HL-60/S4 treated with retinoic acid at 250 ng/mL for 4 days and 3 days (cell line): ENCODE data around the gene COX7A2L.
"Not testable (repeated sequence)": the region's sequence is repeated elsewhere in the genome, so short reads cannot be mapped to it uniquely, and the experiment has no call there.

Experiments used
- in situ Hi-C: fragments of 300-500 bp; cut with MboI; formaldehyde crosslinking; loops from 2 replicates; pipeline ENCODE4 v1.7.0; 2022; ENCODE audit warnings: low sequenced_read_pairs

Gene COX7A2L

DNA sequence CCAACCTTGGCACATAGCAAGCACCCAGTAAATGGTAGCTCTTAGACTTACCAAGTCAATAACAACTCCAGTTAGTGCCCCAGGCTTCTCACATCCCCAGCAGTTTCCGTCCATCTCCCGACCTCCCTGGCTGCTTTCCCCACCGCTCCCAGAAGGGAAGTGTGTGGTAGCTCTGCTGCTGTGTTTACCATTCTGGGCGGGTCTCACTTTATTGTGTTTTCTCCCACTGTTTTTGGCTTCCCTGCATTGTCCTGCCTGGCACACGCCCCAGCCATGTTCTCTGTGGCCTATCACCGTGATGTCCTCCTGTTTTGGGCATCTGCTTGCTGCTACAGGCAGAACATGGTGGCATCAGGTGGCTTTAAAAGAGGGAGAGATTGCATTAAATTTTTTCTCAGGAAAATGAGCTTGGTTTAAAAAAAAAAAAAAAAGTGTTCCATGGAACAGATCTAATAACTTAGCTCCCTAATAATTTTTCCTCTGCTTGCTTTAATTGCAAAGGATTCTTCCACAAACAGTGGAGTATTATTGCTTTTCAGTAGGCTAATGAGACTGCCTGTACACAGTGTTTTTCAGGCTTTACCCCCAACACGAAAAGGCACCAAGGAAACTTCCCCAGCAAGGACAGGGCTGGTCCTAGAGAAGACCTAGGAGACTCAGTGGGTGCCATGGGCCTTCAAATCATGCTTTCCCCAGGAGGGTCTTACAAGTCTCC is 8.0 kb upstream of the COX7A2L start:
- in situ Hi-C loops = no loop called here

DNA sequence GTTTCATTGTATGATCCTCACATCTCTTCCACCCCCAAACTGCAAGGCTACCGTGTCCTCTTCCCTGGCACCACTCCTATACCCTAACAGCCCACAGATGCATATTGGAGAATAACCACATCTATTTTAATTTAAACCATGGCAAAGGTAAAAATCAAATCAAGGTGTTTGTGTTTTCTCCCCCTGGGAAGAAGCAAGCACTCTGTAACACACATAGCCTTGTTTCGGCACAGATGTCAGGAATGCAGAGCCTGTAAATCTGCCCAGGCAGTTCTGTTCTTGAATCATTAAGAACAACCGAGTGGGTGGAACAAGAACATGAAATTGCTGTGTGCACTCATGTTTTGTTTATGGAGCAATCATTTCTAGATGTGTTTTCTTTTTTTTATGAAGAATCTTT is 6.8 kb upstream of the COX7A2L start:
- in situ Hi-C loops = no loop called here

DNA sequence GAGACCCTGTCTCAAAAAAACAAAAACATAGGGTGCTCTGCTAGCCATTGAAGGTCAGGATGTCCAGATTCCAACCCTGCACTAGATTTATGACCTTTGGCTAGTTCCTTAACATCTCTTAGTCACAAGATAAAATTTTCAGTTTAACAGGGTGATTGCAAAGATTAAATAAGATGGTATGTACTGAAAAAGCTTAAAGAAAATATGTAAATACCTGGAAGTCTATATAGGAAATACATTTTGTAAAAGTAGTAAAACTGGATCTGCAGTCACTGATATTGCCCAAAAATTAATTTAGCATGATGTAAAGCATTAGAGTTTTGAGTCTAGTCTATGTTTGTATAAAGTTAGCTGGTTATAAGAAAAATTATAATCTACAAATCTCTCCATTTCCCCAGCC is 5.4 kb upstream of the COX7A2L start:
- in situ Hi-C loops = no loop called here

DNA sequence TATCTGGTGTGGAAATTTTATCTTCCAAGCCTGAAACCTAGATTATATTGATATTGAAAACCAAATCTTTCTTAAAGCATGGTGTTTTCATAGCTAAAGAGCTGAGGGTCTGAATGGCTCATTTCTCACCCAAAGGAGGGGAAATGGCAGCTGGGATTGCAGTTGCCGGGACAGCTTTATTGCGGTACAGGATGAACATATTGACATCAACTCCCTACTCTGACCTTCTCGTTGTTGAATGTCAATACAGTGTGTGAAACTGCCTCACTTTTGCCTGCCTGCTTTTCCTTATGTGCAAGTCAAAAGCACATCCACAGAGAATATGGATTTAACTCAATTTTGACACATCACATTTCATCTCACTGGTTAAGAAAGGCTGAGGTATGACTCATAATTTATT is 3.6 kb upstream of the COX7A2L start:
- in situ Hi-C loops = no loop called here

DNA sequence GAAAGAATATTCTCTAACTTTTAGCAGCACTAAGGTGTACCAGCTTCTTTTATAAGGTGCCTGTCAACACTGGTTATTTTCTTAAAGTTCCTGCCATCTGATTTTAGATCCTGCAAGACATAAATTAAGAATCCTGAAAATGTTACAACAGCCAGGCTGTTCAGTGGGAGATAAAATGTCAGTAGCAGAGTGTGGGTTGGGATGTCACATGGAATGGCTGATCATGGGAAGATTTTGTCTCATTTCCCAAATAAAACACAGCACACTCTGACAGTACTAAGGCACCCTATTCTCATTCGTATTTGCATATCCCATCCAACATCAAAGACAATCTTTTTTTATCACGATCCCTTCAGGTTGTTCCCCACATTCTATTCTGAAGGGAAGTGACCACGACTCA is 2.4 kb upstream of the COX7A2L start:
- in situ Hi-C loops = no loop called here

DNA sequence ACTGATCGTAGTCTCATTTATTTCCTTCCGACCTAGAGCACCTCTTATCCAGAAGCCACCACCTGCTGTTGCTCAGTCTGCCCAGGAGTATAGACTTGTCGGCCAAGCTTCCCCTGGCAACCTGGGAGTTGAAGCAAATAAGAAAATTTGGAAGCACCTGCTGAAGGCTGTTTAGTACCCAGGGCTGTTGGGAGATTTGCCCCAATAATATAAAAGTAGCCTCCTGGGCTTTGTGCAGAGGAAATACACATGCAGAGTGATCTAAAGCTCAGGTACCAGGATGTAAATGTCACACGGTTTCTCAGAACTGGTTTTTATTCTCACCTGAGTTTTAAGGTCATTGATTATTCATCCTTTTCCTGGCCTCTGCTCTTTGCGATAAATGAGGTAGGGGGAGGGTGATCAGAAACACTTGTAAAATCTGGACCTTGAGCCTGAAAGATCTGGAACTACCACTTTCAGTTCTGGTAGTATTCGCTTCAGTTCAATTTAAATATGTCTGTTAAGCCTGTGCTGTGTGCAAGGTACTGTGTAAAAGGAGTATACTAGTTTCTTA is 789 bp upstream of the COX7A2L start:
- in situ Hi-C loops = no loop called here

DNA sequence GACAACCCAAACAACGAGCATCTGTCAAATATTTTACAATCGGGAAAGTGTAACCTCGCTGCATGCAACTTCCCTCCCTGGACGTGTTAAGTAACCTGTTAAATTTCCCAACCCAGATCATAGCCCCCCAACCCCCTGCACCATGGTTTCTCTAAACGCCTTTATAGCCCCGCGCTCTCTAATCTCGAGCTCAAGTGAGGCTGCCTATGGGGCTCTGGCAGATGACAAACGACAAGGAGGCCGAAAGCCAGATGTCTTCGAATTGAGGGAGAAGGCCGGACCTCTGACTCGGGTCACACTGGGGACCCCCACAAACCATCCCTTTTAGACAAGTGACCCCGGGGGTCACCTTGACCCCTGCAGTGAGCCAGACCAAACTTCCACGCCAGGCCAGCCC is 526 bp downstream of the COX7A2L start:
- in situ Hi-C loops = no loop called here

DNA sequence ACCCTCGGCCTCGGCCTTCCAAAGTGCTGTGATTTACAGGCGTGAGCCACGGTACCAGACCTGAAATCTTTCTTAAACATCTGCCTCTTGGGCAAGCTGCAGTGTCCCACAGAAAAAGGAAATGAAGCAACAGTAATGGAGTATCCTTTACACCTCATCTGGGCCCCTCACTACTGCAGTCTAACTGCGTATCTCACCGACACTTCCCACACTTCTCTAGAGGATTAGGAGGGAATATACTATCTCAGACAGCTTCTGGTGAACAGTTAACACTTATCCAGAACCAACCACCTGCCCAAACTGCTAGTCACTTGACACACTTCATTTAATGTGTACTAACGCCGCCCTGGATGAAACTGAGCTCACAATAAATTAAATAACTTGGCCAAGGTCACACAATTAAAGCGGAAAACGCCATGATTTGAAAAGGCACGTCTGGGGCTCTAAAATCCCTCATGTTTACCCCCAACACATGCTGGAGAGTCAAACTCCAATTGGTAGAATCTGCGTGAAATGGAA is 993 bp downstream of the COX7A2L start:
- in situ Hi-C loops = no loop called here

DNA sequence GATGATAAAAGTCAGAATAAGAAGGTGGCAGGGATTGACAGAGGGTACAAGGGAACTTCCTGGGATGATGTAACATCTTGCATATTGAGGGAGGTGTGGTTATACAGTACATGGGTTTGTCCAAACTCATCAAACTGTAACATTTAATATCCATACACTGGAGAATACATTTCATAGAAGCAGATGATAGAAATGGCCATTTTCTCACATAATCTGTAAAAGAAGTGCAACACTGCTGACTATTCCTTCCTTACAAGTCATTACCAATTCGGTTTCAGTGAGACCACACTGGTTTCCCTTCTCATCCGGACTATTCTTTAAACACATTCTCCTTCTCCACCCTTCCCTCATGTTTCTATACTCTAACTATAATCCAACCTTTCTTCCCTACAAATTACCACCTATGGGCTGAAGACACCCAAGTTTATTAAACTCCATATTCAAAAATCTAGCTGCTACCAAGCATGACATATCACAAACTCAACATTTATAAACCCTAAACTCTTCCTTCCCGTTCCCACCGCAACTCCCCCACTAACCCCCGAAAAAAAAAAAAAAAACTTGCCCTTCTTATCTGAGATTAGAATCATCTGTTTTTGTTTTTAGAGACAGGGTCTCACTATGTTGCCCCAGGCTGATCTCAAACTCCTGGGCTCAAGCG is 1.6 kb downstream of the COX7A2L start:
- in situ Hi-C loops = no loop called here

DNA sequence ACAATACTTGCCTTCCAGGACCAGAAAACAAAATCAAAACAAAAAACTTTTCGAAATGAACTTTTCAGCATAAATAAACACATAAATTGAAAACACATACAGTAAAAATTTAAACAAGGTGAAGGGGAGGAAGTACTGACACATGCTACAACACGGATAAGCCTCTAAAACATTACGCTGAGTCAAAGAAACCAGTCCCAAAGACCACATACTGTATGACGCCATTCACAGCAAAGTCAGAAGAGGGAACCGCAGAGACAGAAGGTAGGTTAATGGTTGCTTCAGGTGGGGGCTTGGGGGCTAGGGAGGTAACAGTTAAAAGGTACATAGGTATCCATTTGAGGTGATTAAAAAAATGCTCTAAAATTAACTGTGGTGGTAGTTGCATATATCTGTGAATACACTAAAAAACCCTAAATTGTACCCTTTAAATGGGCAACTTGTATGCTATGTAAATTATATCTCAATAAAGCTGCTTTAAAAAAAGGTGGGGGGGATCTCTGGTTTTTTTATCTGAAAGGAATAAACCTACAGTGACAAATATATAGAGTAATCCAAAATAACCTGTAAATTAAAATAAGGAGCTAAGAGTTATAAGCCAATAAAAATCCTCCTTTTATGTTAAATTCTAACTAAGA is 7.1 kb downstream of the COX7A2L start:
- in situ Hi-C loops = no loop called here

DNA sequence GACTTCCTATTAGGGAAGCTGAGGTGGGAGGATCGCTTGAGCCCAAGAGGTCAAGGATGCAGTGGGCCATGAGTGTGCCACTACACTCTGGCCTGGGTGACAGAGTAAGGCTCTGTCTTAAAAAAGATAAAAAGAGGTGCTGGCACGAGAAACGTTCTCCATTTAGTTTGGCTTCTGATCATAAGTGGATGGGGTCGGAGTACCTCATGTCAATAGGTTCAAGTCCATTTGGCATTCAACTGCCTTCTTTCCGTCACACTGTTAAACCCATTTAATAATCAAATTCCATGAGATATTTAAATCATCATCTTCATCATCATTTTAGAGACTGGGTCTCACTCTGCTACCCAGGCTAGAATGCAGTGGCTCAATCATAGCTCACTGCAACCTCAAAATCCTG is 9.2 kb downstream of the COX7A2L start:
- in situ Hi-C loops = no loop called here

DNA sequence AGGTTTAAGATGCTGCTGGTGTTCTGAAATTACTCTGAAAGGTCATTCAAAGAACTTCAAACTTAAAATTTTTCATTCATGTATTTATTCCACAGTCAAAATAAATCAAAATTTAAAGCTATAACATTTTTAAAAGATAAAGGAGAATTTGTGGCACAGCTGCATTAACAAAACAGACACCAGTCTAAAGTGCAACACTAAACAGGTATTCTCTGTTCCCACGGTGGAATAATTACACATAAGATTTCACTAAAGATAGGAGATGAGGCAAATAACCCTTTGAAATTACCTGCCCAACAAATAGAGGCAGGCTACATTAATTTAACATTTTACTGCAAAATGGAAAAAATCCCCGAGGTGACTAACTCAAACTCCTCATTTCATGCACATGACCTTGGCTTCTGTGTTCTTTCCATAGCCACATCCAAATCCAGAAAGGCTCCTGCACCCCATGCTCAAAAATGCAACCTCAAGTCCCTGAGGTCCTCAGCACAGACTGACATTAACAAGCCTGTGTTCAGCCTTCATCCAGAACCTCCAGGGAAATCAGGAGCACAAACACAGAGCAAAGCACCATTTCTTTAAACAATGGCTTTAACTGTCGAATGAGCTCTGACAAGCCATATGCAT is 10.5 kb downstream of the COX7A2L start:
- in situ Hi-C loops = no loop called here

DNA sequence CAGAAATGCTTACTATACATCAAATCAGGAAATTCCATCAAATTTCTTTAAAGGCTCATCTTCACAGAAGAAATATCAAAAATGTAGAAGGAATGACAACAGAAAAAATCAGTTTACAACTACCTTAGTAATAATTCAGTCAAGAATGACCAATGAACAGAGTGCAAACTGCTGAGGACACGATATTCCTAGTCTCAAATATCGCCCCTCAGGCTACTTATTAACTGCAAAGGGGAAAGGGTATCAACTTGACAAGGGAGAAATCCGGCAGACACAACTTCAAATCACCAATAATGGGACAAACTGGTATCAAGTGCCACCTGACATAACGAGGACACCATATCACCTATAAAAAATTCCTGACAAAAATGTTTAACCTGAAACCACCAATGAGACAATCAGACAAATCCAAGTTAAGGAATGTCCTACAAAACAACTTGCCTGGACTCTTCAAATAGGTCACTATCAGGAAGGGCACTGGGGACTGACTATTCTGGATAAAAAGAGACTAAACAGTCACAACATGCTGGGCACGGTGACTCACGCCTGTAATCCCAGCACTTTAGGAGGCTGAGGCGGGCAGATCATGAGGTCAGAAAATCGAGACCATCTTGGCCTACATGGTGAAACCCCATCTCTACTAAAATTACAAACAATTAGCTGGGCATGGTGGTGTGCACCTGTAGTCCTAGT is 12.8 kb downstream of the COX7A2L start:
- in situ Hi-C loops = no loop called here

DNA sequence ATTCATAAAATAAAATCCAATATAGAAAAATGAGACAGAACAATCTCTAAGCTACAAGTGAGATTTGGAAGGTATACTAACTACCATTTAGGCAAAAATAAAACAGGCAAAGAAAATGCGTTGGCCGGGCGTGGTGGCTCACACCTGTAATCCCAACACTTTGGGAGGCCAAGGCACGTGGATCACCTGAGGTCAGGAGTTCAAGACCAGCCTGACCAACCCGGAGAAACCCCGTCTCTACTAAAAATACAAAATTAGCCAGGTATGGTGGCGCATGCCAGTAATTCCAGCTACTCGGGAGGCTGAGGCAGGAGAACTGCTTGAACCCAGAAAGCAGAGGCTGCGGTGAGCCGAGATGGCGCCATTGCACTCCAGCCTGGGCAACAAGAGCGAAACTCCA is 13.5 kb downstream of the COX7A2L start:
- in situ Hi-C loops = not testable (repeated sequence)

DNA sequence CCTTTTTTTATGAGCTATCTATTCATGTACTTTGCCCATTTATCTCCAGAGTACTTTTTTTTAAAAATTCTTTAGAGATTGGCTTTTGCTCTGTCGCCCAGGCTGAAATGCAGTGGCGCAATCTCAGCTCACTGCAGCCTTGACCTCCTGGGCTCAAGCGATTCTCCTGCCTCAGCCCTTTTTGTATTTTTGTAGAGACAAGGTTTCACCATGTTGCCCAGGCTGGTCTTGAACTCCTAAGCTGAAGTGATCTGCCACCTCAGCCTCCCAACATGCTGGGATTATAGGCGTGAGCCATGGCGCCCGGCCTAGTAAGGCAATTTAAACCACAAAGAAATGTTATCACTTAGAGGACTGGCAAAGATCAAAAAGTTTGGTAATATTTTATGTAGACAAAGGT is 14.2 kb downstream of the COX7A2L start:
- in situ Hi-C loops = not testable (repeated sequence)

DNA sequence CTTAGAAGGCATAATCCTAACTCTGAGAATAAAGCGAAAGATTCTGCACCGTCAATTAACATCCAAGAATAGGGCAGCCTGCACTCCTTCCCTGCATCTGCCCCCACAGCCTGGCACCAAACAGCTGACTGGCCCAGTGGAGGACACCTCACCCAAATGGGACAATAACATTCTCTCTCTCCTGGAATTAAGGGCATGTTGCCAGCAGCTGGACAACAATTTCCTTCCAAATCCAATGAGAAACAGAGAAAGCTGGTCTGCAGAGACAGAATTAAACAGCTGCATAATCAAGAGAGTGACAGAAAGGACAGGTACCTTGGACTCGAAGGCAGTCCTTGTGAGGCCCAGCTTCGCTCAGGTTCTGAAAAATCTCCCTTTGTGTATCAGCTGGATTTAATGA is 15.0 kb downstream of the COX7A2L start:
- in situ Hi-C loops = no loop called here

DNA sequence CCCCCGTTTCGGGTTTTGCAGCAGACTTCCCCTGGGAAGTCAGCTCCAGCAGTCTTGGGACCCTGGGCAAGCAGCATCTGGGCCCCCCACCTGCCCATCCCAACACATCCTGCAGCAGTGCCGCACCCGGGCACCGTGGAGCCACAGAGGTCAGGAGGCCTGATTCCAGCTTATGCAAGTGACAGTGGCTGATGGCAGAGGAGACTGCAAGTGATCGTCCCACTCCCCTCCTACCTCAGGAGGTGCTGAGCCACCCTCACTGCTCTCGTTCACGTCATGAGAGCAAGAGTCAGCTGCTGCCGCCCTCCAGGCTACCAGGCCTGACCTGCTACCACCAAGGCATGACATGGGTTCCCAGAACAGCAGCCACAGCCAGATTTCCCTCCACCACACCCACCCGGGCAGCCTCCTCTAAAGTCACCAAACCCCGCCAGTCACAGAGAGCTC is 18.2 kb downstream of the COX7A2L start:
- in situ Hi-C loops = no loop called here

DNA sequence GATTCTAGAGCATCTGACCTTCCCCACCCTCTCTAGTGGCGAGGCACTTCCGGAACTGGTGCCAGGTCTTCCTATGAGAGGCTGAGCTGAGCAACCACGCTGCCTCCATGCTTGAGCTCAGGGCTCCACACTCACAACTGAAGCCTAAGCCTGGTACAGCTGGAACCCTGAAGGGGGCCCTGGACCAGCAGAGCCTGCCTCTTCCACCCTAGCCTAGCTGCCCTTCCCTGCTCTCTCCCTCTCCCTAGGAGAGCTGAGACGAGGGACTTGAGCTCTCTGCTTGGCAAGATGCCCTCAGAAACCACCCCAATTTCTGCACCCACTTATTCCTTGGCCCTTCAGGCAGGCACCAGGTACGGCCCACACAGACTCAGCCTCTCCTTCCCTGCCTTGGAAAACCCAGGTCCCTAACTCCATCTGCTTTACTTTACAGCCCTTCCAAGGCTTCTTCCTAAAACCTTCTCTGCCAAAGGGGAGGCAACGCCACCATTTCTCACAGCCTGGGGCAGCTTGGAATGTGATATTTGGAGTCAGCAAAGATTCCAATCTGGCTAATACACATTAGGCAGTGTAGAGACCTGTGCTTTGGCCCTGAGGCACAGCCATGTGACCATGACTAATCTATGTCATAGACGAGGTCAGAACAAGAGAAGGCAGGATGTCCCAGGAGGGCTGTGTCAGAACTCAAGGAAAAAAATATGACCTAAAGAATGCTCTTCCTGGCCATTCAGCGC is 18.8 kb downstream of the COX7A2L start:
- in situ Hi-C loops = no loop called here

DNA sequence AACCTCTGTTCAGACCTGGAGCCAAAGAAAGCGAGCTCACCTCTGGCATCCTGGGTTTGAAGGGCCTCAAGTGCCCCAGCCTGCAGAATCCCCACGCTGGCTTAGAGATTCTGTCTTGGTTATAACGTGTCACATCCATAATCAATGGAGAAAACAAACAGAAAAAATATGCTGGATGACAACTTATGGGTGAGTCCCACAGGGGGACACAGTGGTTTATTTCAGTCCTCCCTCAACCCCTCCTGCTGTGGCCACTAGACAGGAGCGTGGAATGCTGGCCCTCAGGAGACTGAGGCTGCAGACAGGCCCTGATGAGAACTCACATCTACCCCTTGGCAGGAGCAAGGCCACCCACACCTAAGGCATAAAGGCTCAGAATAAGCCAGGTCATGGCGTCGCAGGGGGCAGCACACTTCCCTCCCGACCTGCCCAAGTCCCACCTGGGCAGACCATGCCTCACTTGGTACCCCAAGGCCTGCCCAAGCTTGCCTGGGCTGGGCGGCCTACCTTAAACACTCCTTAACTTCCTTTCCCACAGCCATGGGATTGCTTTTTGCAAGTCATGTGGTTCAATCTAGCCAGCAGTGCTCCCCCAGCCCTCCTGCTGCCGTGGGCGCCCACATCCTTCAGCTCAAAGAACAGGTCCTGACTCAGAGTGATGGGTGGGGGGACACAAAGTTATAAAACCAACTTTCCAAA is 19.9 kb downstream of the COX7A2L start:
- in situ Hi-C loops = no loop called here
